Measurements from ENCODE around the gene OSBPL10.

The OSBPL10 gene

DNA sequence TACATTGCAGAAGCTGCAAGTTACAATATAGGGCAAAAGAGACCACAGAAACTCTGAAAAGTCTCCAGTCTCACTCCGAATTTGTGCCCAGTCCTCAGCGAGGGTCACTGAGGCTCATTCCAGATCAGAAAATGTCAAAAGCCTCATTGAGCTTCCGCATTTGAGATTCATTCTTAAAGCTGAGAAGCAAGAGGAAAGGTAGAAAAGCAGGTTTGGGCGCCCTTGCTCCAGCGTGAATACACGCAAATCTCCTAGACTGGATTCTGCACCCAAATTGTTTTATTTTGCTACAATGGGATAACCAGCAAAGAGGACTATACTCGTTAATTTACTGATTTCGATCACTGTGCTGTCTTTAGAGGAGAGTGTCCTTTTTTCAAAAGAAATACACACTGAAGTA lies 236.1 kb downstream of the OSBPL10 start:
- no peak for DNase-seq (ENCODE audit: low read depth, low spot score)

DNA sequence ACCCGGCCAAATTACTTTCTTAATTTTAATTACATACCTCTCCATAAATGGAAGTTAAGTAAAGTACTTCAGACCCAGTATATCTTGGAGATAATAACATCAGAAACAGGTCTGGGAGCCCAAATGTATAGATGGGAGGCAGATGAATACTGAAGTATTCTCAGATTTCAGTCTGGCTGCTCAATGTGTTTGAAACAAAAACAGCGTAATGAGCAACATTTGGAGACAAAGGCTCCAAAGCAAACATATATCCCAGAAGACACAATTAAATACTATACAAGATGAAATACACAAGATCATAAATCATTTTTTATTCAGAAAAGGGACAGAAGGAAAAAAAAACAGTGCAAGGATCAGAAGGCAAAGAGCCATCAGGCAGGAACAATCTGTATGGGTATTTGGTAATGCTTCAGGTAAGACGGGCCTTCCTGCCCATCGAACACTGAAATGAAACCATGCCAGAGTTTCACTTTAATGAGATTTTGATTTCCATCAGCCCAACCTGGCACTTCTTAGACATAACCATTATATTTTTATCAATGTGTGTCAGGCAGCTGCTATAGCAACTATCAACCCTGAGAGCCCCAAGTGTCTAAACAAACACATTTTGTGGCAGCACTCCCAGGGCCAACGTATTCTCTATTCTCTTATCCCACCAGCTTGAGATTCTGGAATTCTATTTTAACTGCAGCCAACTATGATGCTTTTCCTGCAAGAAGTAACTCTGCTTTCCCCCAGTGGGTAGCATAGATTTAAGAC lies 237.6 kb downstream of the OSBPL10 start:
- DNase-seq (ENCODE audit: low read depth, low spot score) = no peak

DNA sequence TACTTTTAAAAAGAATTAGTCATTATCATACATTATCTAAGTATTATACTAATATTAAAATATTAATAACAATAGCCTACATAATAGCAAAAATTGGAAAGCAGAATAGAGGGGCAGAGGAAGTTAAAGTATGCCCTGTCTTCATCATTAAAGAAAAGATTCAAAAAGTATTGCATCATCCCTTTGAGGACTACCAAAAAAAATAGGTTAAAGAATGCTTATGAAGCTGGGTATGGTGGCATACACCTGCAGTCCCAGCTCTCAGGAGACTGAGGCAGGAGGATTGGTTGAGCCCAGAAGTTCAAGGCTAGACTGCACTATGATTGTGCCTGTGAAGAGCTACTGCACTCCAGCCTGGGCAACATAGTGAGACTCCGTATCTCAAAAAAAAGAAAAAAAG lies 240.7 kb downstream of the OSBPL10 start:
- DNase-seq (ENCODE audit: low read depth, low spot score) = no peak

DNA sequence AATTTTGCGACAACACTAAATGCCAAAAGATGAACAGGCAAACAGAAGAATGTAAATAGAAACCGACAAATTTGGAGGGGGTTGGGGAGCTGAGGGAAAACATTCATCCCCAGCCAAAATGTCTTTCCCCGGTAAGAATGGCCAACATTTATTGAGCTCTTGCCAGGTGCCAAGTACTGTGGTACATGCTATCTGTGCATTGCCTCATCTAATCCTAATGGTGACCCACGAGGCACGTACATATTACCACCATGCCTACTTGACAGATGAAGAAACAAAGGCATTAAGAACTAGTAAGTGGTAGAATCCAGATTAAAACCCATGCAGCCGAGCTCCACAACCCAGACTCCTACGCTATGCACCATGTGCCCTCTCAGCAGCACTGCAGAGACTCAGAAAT lies 242.7 kb downstream of the OSBPL10 start:
- DNase-seq (ENCODE audit: low read depth, low spot score) = no peak

DNA sequence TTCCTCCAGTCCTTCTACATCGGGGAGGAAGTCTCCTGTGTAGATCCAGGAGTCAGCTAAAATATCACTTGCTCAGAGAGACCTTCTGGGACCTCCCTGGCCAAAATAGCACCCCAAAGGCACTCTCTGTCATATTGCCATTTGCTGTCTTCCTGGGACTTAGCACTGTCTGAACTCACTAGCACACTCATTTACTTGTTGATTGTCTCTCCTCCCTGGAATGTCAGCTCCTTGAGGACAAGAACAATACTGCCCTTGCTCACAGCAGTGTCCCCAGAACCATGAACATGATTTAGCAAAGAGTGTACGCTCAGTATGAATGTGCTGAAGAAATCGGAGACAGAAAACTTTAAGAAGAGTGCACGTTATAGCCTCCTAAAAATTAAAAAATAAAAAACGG lies 245.4 kb downstream of the OSBPL10 start:
- no peak for DNase-seq (ENCODE audit: low read depth, low spot score)

DNA sequence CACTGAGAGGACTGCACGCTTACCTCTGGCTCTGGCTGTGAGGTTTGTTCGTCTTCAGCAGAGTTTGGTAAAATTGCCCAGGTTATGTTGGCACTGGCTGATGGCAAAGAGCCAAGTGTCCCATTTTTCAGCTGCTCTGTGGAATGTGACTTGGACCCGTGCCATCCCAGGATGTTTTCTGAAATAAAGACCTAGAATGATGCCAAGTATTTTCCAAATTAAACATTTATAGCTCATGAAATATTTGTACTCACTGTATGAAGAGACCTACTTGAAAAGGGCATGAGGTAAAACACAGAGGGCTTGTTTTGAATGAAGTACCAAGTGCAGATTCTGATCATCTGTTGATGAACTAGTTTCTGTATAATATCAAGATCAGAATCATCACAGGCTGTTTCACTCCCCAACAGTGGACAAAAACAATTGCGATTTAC lies 247.8 kb downstream of the OSBPL10 start:
- DNase-seq (ENCODE audit: low read depth, low spot score) = no peak

DNA sequence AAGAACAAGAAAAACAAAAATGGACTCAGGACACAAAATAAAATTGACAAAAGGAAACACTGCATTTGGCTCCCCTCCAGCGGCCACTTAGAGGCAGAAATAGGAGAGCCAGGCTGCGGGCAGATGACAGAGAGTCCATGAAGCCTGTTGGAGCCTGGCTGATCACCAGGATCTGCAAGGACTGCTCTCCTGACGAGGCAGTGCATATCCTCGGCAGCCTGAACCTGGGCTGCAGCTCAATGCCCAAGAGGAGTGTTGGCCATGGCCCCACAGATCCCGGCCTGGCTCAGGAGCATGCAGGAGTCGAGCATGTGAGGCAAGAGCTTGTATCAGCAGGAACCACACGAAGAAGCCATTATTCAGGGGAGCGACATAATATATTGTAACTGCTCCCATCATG lies 248.5 kb downstream of the OSBPL10 start:
- no peak for DNase-seq (ENCODE audit: low read depth, low spot score)

DNA sequence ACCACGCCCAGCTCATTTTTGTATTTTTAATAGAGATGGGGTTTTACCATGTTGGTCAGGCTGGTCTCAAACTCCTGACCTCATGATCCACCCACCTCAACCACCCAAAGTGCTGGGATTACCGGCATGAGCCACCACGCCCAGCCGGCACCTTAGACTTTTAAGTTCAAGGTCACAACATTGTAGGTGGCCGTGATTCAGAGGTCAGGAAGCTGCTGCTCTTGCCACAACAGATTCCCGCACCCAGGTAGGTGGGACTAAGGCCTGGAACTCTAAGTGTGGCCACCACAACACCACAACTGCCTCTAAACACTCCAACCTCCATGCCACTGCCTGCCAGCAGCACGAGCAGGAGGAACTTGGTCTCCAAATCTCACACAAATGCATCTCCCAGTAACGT lies 251.5 kb downstream of the OSBPL10 start:
- DNase-seq (ENCODE audit: low read depth, low spot score) = no peak

DNA sequence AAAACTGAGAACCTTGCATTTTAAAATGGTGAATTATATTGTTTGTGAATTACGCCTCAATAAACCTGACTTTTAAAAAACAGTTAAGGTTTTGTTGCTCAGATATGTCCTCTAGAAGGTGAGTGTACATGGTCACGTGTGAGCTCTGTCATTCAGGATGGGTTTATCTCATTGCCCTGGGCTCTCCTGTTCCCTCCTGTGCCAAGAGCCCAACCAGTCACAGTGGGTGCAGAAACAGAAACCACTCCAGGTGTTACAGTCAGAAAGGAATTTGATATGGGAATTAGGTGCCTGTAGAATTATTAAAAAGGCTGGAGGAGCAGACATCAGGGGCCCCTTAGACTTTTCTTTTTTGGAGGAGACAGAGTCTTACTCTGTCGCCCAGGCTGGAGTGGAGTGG lies 252.0 kb downstream of the OSBPL10 start:
- no peak for DNase-seq (ENCODE audit: low read depth, low spot score)

DNA sequence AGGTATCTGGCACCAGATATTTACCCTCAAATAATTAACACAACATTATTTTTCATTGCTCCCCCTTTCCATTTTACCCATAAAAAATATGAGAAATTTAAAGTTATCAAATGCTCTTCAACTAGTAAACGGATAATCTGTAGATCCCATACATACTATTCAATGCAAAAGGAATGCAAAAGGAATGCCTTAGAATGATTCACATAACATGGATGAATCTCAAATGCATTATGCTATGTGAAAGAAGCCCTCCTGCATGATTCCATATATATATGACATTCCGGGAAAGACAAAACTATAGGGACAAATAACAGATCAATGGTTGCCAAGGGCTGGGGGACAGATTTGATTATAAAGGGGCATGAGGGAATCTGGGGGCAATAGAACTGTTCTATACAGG lies 252.7 kb downstream of the OSBPL10 start:
- DNase-seq (ENCODE audit: low read depth, low spot score) = no peak

DNA sequence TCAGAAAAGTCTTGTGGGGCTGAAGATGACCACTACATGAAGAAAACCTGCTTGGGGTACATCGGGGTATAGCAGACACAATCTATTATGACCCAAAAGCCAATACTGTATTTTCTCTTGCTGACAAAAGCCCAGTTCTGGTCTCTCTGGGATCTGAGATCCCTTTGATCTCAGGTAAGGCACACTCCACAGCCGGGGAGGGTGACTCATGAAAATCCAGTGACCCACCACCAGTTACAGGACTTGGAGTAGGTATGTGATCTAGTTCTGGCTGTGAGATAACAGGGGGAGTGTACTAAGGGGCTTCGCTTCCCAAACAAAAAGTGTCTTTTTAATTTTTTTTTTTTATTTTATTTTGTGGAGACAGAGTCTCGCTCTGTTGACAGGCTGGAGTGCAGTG lies 255.1 kb downstream of the OSBPL10 start:
- no peak for DNase-seq (ENCODE audit: low read depth, low spot score)

DNA sequence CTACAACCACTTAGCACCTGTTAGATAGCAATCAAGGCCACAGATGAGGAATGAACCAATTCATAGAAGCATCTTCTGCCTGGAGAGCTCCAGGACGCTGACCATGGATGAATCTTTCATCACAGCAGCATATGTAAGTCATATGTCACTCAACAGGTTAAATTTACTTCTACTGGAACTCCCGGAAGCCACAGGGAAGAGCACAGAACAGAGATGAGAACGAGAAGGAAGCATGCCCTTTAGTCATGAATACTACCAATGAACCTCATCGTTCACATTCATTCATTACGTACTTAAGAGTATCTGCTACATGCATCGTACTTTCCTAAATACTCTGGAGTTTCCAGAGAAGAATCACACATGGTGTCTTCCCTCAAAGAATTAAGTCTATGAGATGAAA lies 255.5 kb downstream of the OSBPL10 start:
- no peak for DNase-seq (ENCODE audit: low read depth, low spot score)

DNA sequence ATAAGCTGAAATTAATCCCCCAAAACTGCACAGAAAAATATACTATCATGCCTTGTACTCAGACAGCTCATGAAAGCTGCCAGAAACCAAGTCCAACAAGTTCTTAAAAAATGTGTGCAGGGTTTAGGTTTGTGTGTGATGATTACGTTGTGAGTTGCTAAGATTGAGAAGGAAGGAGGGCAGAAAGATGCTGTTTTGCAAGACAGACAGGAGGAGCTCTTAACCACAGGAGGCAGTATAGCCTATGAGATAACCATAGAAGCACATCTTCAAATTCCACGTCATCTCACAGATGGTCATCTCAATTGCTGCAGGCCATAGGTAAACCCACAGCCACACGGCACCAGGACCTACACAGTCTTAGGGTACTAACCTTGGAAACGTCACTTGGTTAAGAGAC lies 256.4 kb downstream of the OSBPL10 start:
- DNase-seq (ENCODE audit: low read depth, low spot score) = no peak

DNA sequence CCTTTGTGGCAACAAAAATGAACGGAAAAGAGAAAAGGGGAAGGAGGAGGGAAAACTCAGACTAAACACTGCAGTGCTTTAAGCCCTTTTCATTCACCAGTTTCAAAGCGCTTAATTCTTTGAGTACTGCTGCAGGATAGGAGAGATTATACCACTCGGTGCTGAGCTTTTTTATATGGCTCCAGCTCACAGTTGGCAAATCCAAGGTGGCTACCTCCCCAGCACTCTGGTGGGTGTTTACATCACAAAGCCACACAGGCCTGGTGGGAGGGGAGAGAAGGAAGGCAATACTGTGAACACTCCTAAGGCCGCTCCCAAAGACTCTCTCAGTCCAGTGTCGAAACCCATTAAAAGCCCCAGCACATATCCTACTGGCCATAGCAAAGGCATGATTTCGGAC lies 256.9 kb downstream of the OSBPL10 start:
- DNase-seq (ENCODE audit: low read depth, low spot score) = no peak

DNA sequence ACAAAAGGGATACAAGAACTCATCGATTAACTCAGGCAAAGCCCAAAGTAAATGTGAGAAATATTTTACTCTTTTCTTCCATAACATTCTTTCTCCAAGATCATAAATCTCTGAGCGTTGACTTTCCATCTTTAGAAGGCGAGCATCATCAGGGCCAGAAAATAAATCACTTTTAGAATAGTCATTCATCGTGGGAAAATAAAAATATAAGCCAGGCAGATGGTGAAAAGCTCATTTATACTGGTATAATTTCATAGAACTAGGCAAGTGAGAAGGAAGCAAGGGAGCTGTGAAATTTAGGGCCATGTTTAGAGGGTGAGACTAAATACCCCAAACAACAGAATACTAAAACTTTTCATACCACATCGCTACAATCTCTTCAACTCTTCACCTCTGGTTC lies 257.4 kb downstream of the OSBPL10 start:
- DNase-seq (ENCODE audit: low read depth, low spot score) = no peak

DNA sequence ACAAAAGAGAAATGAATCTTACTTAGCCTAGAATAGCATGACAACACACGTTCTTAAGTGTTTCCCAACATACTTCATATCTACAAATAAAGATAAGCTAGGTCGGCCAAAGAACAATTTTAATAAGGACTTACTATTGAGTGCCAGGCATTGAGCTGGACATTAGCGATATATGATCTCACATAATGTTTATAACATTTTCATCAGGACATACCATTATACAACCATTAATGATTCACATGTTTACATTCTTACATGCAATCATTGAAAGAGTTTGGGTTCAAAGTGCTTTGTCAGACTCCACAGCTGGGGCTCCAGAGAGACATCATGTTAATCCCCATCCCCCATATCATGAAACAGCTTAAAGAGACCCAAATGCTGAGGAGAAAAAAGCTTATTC lies 259.4 kb downstream of the OSBPL10 start:
- DNase-seq (ENCODE audit: low read depth, low spot score) = no peak

DNA sequence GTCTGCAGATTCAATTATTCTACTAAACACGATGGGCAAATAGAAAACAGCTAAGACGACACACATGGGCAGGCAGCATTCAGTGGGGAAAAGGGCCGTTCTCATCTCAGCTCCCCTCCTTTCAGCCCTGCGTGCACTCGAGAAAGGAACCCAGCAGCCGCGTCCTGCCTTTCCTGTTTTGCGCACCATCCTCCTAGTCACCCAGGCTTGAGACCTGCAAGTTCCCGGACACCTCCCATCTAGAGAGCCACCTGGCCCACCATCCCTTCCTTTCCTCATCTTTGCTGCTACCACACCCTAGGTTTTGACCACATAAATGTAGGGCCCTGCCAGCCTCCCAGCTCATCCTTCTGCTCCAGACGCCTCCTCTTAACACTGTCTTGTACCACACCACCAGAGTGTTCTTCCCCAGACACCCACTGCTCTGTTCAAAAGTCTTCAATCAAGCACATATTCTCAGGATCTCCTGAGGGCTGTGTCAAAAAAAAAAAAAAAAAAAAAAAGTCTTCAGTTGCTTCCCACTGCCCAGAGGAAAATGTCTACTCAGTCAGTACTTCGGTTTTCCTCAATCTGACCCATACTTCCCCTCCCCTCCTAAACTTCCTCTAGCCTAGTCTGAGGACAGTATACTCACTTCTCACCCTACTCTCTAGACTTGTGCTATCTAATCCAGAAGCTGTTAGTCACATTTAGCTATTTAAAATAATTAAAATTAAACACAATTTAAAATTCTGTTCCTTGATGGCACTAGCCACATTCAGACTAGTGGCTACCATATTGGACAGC lies 266.4 kb downstream of the OSBPL10 start:
- no peak for DNase-seq (ENCODE audit: low read depth, low spot score)

DNA sequence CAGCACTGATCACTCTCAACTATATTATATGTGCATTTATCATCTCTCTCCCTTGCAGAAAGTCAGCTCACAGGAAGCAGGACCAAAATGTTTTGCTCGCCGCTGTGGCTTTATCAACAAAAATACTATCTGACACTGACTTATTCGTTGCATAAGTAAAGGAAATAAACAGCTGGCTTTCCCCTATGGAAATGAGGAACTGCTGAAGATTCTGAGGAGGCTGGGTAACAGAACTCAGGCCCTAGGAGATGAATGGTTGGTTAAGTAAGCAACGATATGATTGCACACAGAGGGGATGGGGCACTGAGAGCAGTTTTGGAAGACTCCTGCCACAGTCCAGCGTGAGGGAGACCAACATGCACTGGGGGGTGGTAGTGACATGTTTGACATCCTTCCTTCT lies 267.2 kb downstream of the OSBPL10 start:
- no peak for DNase-seq (ENCODE audit: low read depth, low spot score)

DNA sequence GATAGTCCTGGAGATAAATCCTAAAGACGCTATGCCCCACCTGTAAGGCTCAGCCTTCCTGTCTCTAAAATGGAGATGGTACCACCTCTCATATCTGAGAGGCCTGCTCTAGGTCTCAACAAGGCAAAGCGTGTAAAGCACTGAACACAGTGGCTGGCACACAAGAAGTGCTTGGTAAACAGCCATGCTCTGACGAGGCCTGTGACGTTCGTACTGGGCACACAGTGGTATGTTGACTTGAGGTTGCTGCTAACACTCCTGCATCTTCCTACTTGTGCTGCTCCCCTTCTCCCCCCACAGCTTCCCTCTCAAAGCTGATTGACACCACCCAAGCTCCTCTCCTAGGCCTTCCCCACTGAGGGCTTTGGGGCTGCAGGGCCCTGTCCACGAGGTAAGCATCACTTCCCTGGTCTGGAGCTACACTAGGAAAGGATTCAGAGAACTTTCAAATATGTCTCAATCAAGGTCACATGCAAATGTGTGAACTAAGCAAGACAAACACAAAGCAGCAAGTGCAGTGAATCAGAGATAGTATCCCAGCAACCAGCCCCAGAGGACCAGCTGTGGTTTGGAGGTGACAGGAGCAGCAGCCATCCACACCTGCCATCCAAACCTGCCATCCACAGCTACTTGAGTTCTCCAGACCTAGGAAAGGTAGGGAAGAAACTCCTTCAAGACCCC lies 270.8 kb downstream of the OSBPL10 start:
- DNase-seq (ENCODE audit: low read depth, low spot score) = no peak

DNA sequence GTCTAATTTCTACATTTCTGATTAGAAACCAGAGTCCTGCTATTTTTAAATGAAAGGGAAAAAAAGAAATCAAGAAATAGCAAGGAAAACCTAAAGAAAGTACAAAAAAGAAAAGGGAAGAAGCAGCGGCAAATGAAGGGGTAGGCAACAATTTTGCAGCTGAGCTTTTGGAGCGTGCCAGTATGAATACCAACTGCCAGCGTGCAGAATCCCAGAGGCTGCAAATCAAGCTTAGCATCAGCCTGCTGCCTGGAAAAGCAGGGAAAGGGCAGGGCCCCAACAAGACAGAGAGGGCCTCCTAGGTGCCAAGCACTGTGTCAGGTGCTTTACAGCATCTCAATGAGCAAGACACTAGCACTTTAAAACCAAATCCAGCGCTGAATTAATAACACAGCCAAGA lies 271.5 kb downstream of the OSBPL10 start:
- no peak for DNase-seq (ENCODE audit: low read depth, low spot score)

DNA sequence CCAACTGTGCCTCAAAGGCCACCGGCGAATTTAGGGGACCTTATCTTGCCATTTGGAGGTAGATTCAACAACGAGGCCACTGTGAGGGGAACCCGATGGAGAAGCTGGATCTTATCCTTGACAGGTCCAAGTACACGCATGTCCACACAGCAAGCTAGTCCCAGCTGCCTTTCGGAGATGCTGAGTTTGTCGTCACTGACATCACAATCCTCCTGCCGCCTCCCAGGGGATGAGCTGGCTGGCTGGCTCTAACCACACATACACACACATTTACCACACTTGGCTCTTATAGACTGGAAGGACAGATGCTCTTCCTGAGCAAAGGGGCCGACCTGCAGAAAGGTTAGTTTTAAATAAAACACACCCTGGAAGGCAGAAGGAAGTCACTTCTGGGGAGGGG lies 272.1 kb downstream of the OSBPL10 start:
- no peak for DNase-seq (ENCODE audit: low read depth, low spot score)

DNA sequence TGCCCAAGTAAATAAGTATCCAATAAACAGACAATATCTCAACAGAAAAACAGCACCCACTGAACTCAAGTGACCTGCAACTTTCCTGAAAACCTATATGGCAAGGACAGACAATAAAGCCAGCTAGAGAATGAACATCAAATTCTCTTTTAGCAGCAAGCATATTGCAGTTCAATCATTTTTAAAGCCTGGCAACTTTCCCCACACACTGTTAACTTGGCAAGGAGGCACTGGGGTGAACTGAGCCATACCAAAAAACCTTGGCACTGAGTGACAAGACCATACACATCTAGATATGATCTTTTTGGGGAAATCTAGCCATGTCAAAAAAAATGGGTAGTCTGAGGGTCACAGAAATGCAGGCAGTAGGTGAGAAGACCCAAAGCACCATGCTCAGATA lies 273.8 kb downstream of the OSBPL10 start:
- DNase-seq (ENCODE audit: low read depth, low spot score) = no peak

DNA sequence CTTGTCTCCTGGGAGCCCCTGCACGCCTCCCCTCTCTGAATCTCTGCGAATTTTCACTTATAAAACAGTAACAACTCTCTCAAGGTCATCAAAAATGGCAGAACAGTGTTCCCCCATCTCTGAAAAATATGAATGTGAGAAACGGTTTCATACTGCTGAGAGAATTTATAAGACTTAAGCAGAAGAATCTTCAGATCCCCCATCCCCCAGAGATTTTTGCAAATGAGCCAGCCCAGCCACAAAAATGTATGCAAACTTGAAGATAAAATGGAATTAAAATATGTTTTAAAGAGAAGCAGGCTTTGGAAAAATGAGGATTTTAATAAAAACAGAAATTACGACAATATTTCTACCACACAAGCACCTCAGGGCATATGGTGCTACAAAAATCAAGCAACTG lies 275.3 kb downstream of the OSBPL10 start:
- no peak for DNase-seq (ENCODE audit: low read depth, low spot score)

Data from activated naive CD8-positive, alpha-beta T cell treated with anti-CD3 and anti-CD28 coated beads, Interleukin-2, amount 50 U/mL, for 16 hours (primary cell).